GM18870 (cell line): ENCODE data around the gene LARP1.
"Not testable (repeated sequence)": the region's sequence is repeated elsewhere in the genome, so short reads cannot be mapped to it uniquely, and the experiment has no call there.

Source experiments
- ATAC-seq: cut with Tn5 transposase; IDR thresholded peaks from one replicate; pipeline ENCODE4 v1.9.1; 2021; ENCODE audit warnings: moderate library complexity; ENCODE audit not compliant: unreplicated experiment

Gene LARP1

GRCh38 chr5:154820383-154820782, 65.2 kb downstream of the LARP1 start:
- ATAC-seq, result no peak

- not testable (repeated sequence) for ATAC-seq
Measured at GRCh38 chr5:154822896-154823295, 67.7 kb downstream of the LARP1 start.

- no peak for ATAC-seq
Measured at GRCh38 chr5:154823605-154824004, 68.4 kb downstream of the LARP1 start.

GRCh38 chr5:154824070-154824469, 68.9 kb downstream of the LARP1 start:
- no peak for ATAC-seq

GRCh38 chr5:154829181-154829588, 74.0 kb downstream of the LARP1 start:
- no peak for ATAC-seq

GRCh38 chr5:154829589-154830218, 74.5 kb downstream of the LARP1 start:
- no peak for ATAC-seq

GRCh38 chr5:154830219-154830595, 75.0 kb downstream of the LARP1 start:
- no peak for ATAC-seq

GRCh38 chr5:154830596-154830995, 75.4 kb downstream of the LARP1 start:
- no peak for ATAC-seq

GRCh38 chr5:154831451-154831850, 76.3 kb downstream of the LARP1 start:
- ATAC-seq, result no peak

GRCh38 chr5:154832804-154833203, 77.6 kb downstream of the LARP1 start:
- not testable (repeated sequence) for ATAC-seq

- no peak for ATAC-seq
Measured at GRCh38 chr5:154834053-154834452, 78.9 kb downstream of the LARP1 start.

GRCh38 chr5:154835701-154836052, 80.5 kb downstream of the LARP1 start:
- not testable (repeated sequence) for ATAC-seq

- ATAC-seq, result no peak
Measured at GRCh38 chr5:154836225-154836624, 81.0 kb downstream of the LARP1 start.

GRCh38 chr5:154837009-154837901, 82.1 kb downstream of the LARP1 start:
- no peak for ATAC-seq

GRCh38 chr5:154840435-154841272, 85.5 kb downstream of the LARP1 start:
- ATAC-seq, result no peak

GRCh38 chr5:154841273-154841661, 86.1 kb downstream of the LARP1 start:
- ATAC-seq, result no peak

- no peak for ATAC-seq
Measured at GRCh38 chr5:154842689-154843530, 87.7 kb downstream of the LARP1 start.

- no peak for ATAC-seq
Measured at GRCh38 chr5:154844809-154845208, 89.6 kb downstream of the LARP1 start.

- no peak for ATAC-seq
Measured at GRCh38 chr5:154849264-154849785, 94.1 kb downstream of the LARP1 start.

- no peak for ATAC-seq
Measured at GRCh38 chr5:154849791-154850201, 94.6 kb downstream of the LARP1 start.
